HG03521 (cell line): ENCODE measurements around the gene PFKFB3.
"Not testable (repeated sequence)": the region's sequence is repeated elsewhere in the genome, so short reads cannot be mapped to it uniquely, and the experiment has no call there.

Experiments used
- ATAC-seq: cut with Tn5 transposase; IDR thresholded peaks from one replicate; pipeline ENCODE4 v1.9.1; 2021; ENCODE audit warnings: mild to moderate bottlenecking, moderate library complexity; ENCODE audit not compliant: unreplicated experiment

Gene PFKFB3

DNA sequence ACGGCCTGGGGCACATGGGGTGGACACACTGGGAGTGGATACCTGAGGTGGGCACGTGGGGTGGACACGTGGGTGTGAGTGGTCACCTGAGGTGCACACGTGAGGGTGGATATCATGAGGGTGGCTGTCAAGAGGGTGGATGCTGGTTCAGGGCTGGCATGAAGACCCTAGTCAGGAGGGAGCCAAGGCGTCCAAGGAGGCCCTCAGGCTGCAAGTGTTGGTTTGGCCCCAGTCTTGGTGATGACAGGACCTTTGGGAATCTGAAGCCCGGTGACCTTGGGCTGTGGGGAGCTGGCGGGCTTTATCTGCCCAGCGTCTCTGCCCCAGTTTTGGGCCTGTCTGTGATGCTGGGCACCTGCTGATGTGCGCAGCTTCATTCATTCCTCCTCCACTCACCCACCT is 24.9 kb upstream of the PFKFB3 start:
- ATAC-seq = no peak

DNA sequence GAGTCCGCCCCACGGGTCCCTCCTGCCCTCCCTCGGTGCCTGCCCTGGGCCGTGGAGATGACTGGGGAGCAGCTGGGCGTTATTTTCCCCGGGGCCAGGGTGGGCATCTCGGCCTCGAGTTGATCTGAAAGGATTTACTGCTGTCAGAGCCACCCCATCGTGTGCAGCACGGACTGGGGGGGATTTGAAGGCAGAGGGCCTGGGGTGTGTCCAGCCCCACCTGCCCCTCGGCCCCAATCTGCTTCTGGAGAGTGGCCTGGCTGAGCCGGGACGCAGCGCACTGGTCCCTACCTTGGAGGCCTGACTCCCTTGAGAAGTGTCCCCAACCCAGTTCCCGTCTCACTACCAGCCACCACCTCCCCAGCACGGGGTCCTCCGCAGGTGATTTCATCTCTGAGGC is 24.2 kb upstream of the PFKFB3 start:
- ATAC-seq = no peak

DNA sequence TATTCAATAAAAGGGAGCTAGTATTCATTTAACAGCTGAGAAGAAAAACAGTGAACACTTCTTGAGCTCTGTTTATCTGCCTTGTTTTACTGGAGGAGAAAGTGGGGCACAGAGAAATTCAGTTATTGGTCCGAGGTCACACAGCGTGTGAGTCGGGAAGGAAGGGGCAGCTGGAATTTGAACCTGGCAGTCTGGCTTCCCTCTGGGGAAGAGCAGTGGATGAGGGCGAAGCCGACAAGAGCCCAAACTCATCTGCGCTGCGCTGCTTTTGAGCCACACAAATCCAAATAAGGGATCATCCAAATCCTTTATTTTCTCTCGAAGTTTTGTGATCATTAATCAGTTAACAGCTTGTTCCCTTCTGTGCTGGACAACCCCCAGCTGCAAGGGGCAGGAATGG is 23.7 kb upstream of the PFKFB3 start:
- ATAC-seq = no peak

DNA sequence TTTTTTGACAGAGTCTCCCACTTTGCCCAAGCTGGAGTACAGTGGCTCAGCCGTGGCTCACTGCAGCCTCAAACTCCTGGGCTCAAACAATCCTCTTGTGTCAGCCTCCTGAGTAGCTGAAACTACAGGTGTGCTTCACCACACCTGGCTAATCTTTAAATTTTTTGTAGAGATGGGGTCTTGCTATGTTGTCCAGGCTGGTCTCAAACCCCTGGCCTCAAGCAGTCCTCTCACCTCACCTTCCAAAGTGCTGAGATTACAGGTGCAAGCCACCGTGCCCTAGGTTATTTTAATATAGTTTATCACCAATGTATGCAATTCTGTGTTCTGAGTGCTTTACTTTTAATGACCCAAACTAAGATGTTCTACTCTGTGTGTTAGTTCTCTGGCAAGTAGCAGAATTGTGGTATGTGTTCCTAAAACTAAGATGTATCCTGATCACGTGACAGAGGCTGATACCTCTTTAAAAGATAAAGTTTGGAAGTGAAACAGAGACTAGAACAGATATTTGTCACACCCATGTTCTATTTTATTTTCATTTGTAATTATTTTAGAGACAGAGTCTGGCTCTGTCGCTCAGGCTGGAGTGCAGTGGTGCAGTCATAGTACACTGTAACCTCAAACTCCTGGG is 22.1 kb upstream of the PFKFB3 start:
- no peak for ATAC-seq

DNA sequence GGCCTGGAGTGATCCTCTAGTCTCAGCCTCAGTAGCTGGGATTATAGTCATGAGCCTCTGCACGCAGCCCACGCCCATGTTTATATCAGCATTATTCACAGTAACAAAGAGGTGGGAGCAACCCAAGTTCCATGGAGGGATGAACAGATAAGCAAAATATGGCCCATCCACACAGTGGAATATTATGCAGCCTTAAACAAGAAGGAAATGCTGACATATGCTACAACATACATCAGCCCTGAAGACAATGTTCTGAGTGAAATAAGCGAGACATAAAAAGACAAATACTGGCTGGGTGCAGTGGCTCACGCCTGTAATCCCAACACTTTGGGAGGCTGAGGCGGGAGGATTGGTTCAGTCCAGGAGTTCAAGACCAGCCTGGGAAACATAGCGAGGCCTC is 21.5 kb upstream of the PFKFB3 start:
- ATAC-seq = no peak

DNA sequence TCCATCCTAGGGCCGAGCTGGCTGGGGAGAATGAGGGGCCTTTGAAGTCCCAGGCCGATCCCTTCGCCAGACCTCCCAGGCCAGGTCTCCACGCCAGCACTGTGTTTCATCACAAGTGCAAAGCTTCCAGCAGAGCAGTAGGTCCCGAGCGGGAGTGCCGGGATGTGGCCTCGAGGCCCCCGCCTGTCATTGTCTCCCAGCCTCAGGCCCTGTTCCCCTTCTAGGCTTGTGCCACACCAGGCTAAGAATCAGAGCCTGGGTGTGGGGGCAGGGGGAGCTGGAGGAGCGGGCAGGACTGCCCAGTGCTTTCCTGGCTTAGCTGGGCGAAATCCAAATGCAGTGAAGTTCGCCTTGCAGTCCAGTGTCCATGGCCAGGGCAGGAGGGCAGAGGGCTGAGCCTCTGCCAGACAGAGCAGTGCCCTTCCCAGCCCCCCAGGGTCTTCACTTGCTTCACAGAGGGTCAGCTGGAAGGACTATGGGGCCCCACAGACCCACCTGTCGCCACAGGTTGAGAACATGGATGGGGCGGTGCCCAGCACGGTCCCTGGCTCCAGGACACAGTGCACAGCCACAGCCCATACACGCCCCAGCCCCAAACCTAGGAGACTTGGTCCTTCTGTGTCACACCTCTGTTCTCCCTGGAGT is 20.2 kb upstream of the PFKFB3 start:
- no peak for ATAC-seq

DNA sequence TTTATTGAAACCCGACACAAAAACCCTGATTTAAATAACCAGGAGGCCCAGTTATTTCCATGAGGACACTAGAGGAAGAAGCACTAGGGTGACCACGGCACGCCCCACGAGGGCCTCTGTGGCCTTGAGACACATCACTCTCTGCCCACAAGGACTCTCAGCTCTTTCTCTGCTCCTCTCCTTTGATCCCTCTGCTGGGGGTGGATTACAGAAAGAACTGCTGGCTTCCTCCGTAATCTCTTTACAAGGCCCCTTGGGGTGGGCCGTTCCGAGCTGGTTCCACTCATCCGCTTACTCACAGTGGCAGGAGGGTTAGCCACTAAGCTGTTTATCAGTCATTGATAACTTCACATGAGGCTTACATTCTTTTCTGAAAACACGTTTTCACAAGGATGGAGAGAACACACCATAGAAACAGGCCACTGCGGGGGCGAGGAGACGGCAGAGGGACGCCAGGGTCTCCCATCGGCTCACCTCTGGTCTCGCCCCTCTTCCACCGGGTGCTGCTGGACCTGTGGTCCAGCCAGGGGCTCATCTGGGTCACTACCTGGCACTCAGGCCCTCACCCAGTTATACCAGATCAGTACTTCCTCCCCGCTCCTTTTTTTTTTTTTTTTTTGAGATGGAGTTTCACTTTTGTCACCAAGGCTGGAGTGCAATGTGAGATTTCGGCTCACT is 17.6 kb upstream of the PFKFB3 start:
- no peak for ATAC-seq

DNA sequence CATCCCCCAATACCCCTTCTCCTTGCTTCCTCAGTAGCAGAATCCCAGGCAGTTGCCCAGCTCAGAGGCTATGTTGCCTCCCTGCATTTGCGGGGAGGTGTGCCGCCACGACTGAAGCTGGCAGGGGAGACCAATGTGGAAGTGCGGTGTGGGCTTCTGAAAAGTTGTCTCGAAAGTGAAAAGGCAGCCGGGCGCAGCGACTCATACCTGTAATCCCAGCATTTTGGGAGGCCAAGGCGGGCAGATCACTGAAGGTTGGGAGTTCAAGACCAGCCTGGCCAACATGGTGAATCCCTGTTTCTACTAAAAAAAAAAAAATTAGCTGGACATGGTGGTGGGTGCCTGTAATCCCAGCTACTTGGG is 15.9 kb upstream of the PFKFB3 start:
- ATAC-seq = no peak

DNA sequence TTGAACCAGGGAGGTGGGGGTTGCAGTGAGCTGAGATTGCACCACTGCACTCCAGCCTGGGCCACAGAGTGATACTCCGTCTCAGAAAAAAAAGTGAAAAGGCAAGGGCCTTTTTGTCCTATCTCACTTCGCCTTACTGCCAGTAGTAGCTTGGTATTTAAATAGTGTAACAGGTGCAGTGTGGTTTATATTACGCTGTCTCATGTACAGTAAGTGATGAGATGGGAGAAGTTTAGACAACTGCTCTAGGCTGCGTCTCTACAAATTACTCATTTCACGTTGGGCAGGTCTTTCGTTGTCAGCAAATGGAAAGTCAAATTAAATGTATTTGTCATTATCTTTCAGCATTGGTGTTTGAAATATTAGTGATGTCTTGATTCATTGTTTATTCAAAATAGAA is 15.5 kb upstream of the PFKFB3 start:
- peak; percentile 86 for ATAC-seq

DNA sequence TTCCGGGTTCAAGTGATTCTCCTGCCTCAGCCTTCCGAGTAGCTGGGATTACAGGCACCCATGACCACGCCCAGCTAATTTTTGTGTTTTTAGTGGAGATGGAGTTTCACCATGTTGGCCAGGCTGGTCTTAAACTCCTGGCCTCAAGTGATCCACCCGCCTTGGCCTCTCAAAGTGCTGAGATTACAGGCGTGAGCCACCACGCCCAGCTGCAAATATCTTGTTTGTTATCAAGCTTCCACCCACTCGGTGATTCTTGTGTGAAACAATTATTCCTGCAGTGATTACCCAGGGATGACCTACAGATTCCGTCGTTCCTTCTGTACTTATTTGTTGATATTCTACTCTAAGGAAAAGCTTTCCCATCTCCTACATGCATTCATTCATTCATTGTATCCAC is 12.7 kb upstream of the PFKFB3 start:
- ATAC-seq = not testable (repeated sequence)

DNA sequence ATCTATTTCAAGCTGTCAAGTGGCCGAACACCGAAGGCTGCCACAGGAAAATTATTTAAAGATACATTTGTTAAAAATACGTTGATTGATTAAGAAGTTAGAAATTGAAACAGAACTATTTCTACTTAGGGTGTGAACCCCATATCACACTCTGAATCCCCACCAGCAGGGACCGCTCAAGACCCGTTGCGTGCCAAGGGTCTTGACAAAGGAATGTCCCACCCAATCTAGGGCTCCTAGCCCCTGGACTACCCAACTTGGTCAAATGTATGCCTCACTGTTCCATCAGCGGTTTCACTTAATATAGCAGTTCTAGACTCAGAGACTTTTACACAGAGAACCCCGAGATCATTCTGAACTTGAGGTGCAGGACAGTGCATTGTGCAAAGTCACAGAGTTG is 11.6 kb upstream of the PFKFB3 start:
- no peak for ATAC-seq

DNA sequence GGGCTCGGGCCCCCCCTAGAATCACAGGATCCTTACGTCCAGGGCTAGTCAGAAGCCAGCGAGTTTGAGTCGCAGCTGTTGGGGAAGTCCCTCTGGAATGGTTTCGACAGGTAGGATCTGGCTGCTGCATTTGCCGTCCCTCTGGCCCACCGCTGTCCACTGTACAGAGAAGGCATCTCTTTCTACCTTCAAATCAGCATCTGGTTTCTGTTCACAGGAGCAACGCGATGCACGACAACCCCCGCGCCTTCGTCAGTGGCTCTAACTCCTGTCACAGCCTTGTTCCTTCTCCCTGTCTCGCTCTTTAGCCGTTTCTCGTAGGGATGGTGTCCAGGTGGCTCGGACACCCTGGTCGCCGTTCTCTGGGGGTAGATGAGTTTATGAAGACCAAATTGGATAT is 11.2 kb upstream of the PFKFB3 start:
- no peak for ATAC-seq

DNA sequence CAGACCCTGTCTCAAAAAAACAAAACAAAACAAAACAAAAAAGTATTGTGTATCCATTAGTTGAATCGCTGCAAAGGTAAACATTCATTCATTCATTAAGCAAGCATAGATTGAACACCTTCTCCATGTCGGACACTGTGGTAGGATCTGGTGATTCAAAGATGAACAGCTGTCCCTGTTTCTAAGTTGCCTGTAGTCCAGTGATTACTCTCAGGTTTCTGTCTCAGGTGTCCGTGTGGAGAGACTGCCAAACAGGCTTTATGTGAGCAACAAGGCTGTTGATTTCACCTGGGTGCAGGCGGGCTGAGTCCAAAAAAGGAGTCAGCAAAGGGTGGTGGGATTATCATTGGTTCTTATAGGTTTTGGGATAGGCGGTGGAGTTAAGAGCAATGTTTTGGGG is 9.4 kb upstream of the PFKFB3 start:
- not testable (repeated sequence) for ATAC-seq

DNA sequence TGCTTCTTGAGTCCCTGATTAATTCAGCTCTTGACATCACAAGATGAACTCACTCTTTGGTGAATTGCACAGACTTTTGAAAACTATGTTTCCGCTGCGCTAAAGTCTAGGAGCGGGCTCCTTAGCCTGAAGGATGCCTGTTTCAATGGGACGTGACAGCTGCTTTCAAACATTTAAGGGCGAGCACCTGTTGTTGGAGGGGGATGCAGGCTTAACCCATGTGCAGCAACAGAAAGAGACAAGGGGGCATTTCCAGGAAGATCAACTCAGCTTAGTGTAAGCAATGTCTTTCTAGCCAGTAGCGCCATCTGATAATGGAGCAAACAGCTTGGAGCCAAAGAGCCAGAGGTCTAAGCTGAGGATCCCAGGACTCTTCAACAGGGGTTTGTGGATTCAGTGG is 8.4 kb upstream of the PFKFB3 start:
- ATAC-seq = no peak

DNA sequence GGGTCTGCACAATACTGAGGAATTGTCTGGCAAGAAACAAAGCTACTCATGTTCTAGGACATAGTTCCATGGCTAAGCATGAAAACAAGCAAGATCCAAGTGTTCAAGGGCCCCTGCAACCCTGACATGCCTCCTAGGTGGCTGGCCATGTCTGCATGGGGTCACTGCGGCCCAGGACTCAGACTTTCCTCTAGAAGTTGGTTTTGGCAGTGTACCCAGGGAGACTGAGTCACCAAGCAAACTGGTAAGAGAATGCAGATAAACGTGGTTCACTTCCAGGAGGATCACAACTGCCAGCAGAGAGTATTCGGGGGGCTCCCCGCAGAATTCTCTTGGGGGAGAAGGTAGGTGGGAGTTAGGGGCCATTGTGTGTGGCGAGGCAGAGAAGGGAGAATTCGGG is 7.4 kb upstream of the PFKFB3 start:
- ATAC-seq = no peak

DNA sequence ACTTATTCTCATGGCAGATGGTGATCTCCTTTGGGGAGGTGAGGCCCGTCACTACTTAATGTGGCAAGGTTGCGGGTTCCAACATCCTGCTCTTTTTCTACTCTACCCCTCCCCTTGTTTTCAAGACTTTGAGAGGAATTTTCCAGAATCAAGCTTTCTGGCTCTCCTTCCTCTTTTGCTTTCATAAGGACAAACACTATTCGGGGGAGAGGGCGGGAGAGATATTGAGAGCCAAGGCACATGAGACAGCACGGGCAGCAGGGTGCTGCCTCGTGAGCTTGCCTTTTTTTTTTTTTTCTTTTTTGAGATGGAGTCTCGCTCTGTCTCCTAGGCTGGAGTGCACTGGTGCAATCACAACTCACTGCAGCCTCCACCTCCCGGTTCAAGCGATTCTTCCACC is 6.9 kb upstream of the PFKFB3 start:
- no peak for ATAC-seq

DNA sequence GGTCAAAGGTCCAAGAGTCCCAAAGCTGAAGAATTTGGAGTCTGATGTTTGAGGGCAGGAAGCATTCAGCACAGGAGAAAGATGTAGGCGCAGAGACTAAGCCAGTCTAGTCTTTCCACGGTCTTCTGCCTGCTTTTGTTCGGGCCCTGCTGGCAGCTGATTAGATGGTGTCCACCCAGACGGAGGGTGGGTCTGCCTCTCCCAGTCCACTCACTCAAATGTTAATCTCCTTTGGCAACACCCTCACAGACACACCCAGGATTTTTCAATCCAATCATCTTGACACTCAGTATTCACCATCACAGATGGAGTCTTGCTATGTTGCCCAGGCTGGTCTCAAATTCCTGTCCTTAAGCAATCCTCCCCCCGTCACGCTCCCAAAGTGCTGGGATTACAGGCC is 6.2 kb upstream of the PFKFB3 start:
- ATAC-seq = not testable (repeated sequence)

DNA sequence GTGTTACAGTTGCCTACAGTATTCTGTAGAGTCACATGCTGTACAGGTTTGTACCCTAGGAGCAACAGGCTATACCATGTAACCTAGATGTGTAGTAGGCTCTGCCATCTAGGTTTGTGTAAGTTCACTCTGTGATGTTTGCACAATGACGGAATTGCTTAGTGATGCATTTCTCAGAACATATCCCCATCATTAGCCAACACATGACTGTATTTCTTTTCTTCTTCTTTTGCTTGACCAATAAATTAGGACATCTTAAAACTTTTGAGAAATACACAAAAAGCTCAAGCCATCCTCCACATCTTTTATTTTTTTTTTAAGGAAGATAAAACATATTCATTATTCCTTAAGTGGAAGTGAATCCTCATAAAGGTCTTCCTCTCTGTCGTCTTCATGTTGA is 5.4 kb upstream of the PFKFB3 start:
- no peak for ATAC-seq

DNA sequence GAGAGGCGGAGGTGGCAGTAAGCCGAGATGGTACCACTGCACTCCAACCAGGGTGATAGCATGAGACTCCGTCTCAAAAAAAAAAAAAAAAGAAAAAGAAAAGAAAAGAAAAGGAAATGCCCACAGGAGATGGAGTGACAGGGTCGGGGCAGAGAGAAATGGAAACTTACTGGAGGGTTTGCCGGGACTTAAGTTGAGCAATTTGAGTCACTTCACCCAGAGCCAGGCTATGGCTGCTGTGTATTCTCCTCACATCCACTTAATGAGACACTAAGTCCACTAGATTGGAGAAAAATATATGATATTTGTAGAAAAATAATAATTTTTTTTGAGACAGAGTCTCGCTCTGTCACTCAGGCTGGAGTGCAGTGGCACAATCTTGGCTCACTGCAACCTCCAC is 4.6 kb upstream of the PFKFB3 start:
- no peak for ATAC-seq

DNA sequence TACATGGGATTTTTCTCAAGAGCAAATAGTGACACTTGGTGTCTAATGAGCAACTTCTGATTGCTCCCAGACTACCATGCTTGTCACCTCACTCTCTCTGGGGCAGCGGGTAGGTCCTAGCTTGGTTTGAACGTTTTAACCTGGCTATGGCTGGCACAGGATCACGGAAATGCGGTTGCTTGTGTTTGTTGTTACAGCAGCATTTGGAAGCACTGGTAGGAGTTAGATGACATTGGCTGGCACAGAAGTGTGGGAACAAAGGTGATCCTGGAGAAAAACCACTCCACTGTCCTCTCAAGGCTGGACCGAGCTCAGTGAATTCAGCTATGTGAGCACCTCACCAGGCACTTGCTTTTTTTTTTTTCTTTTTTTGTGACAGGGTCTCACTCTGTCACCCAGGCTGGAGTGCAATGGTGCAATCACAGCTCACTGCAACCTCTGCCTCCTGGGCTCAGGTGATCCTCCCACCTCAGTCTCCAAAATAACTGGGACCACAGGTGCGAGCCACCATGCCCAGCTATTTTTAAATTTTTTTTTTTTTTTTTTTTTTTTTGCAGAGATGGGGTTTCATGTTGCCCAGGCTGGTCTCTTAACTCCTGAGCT is 3.5 kb upstream of the PFKFB3 start:
- ATAC-seq = no peak

DNA sequence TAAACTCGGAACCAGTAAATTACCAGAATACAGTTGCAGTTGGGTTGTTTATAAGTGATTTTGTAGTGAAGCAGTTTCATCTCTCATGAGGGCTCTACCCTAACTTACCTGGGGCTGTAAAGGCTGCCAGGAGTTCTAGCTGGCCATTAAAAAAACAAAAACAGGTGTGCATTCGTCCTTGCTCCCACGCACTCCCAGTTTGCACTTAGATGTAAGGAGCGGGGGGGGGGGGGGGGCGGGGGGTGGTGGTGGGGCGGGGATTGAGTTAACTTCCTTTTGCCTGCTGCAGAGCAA is 2.3 kb upstream of the PFKFB3 start:
- ATAC-seq = no peak

DNA sequence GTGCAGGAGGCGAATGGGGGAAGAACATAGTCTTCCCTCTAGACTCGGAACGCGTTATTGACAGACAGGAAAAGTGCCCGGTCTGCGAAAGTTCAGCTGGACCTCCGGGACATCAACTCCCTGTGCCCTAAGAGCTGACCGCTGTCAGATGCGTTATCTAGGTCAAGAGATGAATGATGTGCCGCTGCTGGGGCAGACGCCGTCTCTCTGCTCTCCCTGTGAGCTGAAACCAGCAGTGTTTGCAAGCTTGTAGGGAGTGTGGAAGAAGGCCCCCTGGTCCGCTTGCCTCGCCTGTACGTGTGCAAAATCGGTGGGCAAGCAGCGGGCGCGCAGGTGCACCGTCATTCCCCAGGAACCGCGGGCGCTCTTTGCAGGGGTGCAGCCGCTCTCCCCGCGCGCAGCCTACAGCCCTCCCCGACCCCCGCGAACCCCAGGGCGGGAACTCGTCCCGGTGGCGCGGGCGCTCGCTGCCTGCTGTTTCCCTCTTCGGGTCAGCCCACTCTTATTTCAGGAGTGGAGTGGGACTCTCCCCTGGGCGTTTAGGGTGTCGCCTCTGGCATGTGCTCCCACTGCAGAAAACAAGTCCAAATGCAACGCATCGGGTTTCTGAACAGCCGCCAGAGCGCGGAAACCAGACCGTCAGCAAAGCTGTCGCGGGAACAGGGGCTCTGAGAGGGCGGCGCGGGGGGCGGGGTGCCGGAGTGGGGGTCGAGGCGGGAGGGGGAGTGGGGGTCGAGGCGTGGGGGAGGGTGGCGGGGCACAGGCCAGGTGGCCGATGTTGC is 1.8 kb upstream of the PFKFB3 start:
- no peak for ATAC-seq
